H1 (cell line): ENCODE results near the gene SLC3A2.

ENCODE experiments used
- BRCA1 ChIP-seq: IDR thresholded peaks from 2 replicates; pipeline ENCODE4 v1.6.1; 2012; ENCODE audit warnings: low read depth, low read length, improper control_type of control experiment
- CTCF ChIP-seq, 3 experiments: IDR thresholded peaks; 1 replicate in 2 of 3; 2 replicates in 1 of 3; pipeline versions ENCODE4 v1.5.1 to v1.6.1; 2011; ENCODE audit warnings: low read length in 3 of 3, mild to moderate bottlenecking in 3 of 3, inconsistent platforms in 2 of 3, low read depth in 1 of 3, moderate library complexity in 1 of 3; ENCODE audit not compliant: insufficient read depth in 1 of 3; ENCODE audit errors: control extremely low read depth in 1 of 3
- EZH2 ChIP-seq: fragments of 200-600 bp; sonication (generic); IDR thresholded peaks from 2 replicates; pipeline ENCODE4 v1.7.1; 2012; ENCODE audit warnings: low read depth, mild to moderate bottlenecking, moderate library complexity, low read length, inconsistent platforms; ENCODE audit not compliant: severe bottlenecking
- HDAC2 ChIP-seq, 2 experiments: fragments of 300-600 bp in 1 of 2; sonication (generic) in 1 of 2; IDR thresholded peaks; 2 replicates each; pipeline ENCODE4 v1.6.1; 2011 to 2012; ENCODE audit warnings: low read depth in 2 of 2, low read length in 2 of 2, mild to moderate bottlenecking in 2 of 2, moderate library complexity in 2 of 2, borderline replicate concordance in 1 of 2, inconsistent platforms in 1 of 2
- HDAC6 ChIP-seq: IDR thresholded peaks from one replicate; pipeline ENCODE4 v1.7.1; 2012; ENCODE audit warnings: low read depth, mild to moderate bottlenecking, inconsistent platforms, low read length, moderate library complexity
- POLR2AphosphoS5 ChIP-seq: IDR thresholded peaks from 2 replicates; pipeline ENCODE4 v1.6.1; 2011; ENCODE audit warnings: low read depth, low read length
- RXRA ChIP-seq: IDR thresholded peaks from 2 replicates; pipeline ENCODE4 v1.6.1; 2011; ENCODE audit warnings: low read depth, mild to moderate bottlenecking, low read length, moderate library complexity; ENCODE audit not compliant: insufficient read depth
- SIN3A ChIP-seq, 2 experiments: IDR thresholded peaks in 1 of 2; conservative IDR thresholded peaks in 1 of 2; 2 replicates each; pipeline ENCODE4 v1.6.1; 2011 to 2012; ENCODE audit warnings: low read length in 2 of 2, improper control_type of control experiment in 1 of 2, low read depth in 1 of 2, mild to moderate bottlenecking in 1 of 2
- SRF ChIP-seq: IDR thresholded peaks from 2 replicates; pipeline ENCODE4 v1.6.1; 2011; ENCODE audit warnings: mild to moderate bottlenecking, low read depth, low read length, moderate library complexity
- USF2 ChIP-seq: IDR thresholded peaks from 2 replicates; pipeline ENCODE4 v1.6.1; 2011; ENCODE audit warnings: low read length, improper control_type of control experiment

GRCh38 chr11:62905296-62905695 lies 24.6 kb downstream of the SLC3A2 start:
- TF ChIP-seq CTCF (IDR thresholded peaks at IDR 0.05; ENCODE audit: control extremely low read depth in 1 of 3, insufficient read depth in 1 of 3, low read depth in 1 of 3, low read length in 3 of 3) (no peak), HDAC2 (IDR thresholded peaks at IDR 0.05; ENCODE audit: borderline replicate concordance in 1 of 2, low read depth in 2 of 2, low read length in 2 of 2) (no peak), SRF (no peak), POLR2AphosphoS5 (no peak), EZH2 (no peak), RXRA (no peak), USF2 (no peak), SIN3A (conservative IDR thresholded peaks at IDR 0.05 in 1 of 2, IDR thresholded peaks at IDR 0.05 in 1 of 2; ENCODE audit: low read depth in 1 of 2, low read length in 2 of 2) (no peak), BRCA1 (no peak), HDAC6 (no peak)
